CD14-positive monocyte (primary cell): ENCODE results near the gene GRID2. TPM values are rescaled to one million over a fixed set of nuclear protein-coding genes. Genes with fewer than 3 reads are reported as not detected.

ENCODE experiments used
- DNase-seq, 3 donors: peaks; one replicate each; pipeline ENCODE4 v3.0.0-alpha.2; 2011 to 2022
- H2AFZ ChIP-seq: 2 replicates; pipeline ENCODE4 v1.6.0; 2012; ENCODE audit warnings: mild to moderate bottlenecking, low read depth, low read length, inconsistent platforms; ENCODE audit not compliant: insufficient read depth, poor library complexity, severe bottlenecking
- H3K27ac ChIP-seq, 2 donors: 1 replicate in 1 of 2; 2 replicates in 1 of 2; pipeline ENCODE4 v1.5.1; 2012 to 2013; ENCODE audit warnings: low read length in 2 of 2, control low read depth in 1 of 2, inconsistent platforms in 1 of 2, low read depth in 1 of 2, mild to moderate bottlenecking in 1 of 2
- H3K27me3 ChIP-seq, 2 donors: one replicate each; pipeline versions ENCODE4 v1.6.0 to v1.6.1; 2011 to 2013; ENCODE audit warnings: low read length in 2 of 2; ENCODE audit not compliant: control insufficient read depth in 2 of 2, insufficient read depth in 2 of 2
- H3K36me3 ChIP-seq, 2 donors: replicated peaks in 1 of 2; 1 replicate in 1 of 2; 2 replicates in 1 of 2; pipeline versions ENCODE4 v1.5.1 to v1.6.1; 2012 to 2013; ENCODE audit warnings: low read length in 2 of 2, control low read depth in 1 of 2, inconsistent platforms in 1 of 2, mild to moderate bottlenecking in 1 of 2; ENCODE audit not compliant: insufficient read depth in 2 of 2, control insufficient read depth in 1 of 2
- H3K4me1 ChIP-seq, 2 donors: 1 replicate in 1 of 2; 2 replicates in 1 of 2; pipeline versions ENCODE4 v1.5.1 to v1.6.1; 2012 to 2013; ENCODE audit warnings: low read length in 2 of 2, control low read depth in 1 of 2, inconsistent platforms in 1 of 2, mild to moderate bottlenecking in 1 of 2, moderate library complexity in 1 of 2; ENCODE audit not compliant: insufficient read depth in 2 of 2, control insufficient read depth in 1 of 2
- H3K4me2 ChIP-seq: replicated peaks from 2 replicates; pipeline ENCODE3; 2012; ENCODE audit warnings: low read length, moderate library complexity, mild to moderate bottlenecking; ENCODE audit not compliant: poor library complexity, severe bottlenecking; ENCODE audit errors: extremely low read depth
- H3K4me3 ChIP-seq, 3 experiments: fragments of 200-600 bp in 1 of 3; sonication (generic) in 1 of 3; replicated peaks in 1 of 3; 1 replicate in 2 of 3; 2 replicates in 1 of 3; pipeline ENCODE4 v1.5.1; 2011 to 2013; ENCODE audit warnings: low read length in 3 of 3, mild to moderate bottlenecking in 3 of 3, control low read depth in 2 of 3, low read depth in 2 of 3, inconsistent platforms in 1 of 3, moderate library complexity in 1 of 3
- H3K79me2 ChIP-seq: 2 replicates; pipeline ENCODE4 v1.6.0; 2012; ENCODE audit warnings: mild to moderate bottlenecking, control low read depth, inconsistent platforms, low read length, moderate library complexity; ENCODE audit not compliant: insufficient read depth
- H3K9ac ChIP-seq: 2 replicates; pipeline ENCODE4 v1.6.0; 2017; ENCODE audit warnings: low read length, mild to moderate bottlenecking; ENCODE audit not compliant: insufficient read depth, poor library complexity, severe bottlenecking
- H3K9me3 ChIP-seq, 2 donors: replicated peaks in 1 of 2; 1 replicate in 1 of 2; 2 replicates in 1 of 2; pipeline versions ENCODE4 v1.5.1 to v1.6.1; 2012 to 2013; ENCODE audit warnings: low read length in 2 of 2, control low read depth in 1 of 2; ENCODE audit not compliant: control insufficient read depth in 1 of 2, insufficient read depth in 1 of 2
- H4K20me1 ChIP-seq: 2 replicates; pipeline ENCODE4 v1.6.0; 2012; ENCODE audit warnings: mild to moderate bottlenecking, low read length, control low read depth, moderate library complexity; ENCODE audit not compliant: insufficient read depth
- H3K27ac Mint-ChIP-seq, 7 donors: one replicate each; pipeline ENCODE4 v1.8.0; 2020; ENCODE audit warnings: mild to moderate bottlenecking in 7 of 7, mixed read lengths in 7 of 7, moderate library complexity in 6 of 7, inconsistent platforms in 2 of 7
- H3K27me3 Mint-ChIP-seq, 3 donors: one replicate each; pipeline ENCODE4 v1.8.0; 2021 to 2022; ENCODE audit warnings: low read depth in 3 of 3, mild to moderate bottlenecking in 3 of 3, mixed read lengths in 3 of 3, moderate library complexity in 3 of 3, inconsistent platforms in 1 of 3
- H3K36me3 Mint-ChIP-seq, 2 donors: one replicate each; pipeline ENCODE4 v1.8.0; 2020; ENCODE audit warnings: mixed read lengths in 2 of 2, inconsistent platforms in 1 of 2, mild to moderate bottlenecking in 1 of 2
- H3K4me1 Mint-ChIP-seq: one replicate; pipeline ENCODE4 v1.8.0; 2020; ENCODE audit warnings: mild to moderate bottlenecking, mixed read lengths
- H3K4me3 Mint-ChIP-seq, 2 donors: one replicate each; pipeline ENCODE4 v1.8.0; 2020; ENCODE audit warnings: mild to moderate bottlenecking in 2 of 2, mixed read lengths in 2 of 2, moderate library complexity in 1 of 2
- H3K9me3 Mint-ChIP-seq, 7 donors: one replicate each; pipeline ENCODE4 v1.8.0; 2020 to 2022; ENCODE audit warnings: mixed read lengths in 7 of 7, mild to moderate bottlenecking in 6 of 7, moderate library complexity in 6 of 7, inconsistent platforms in 2 of 7
- WGBS: methylation state at CpG from one replicate; pipeline ENCODE4 v1.1.5; 2013; ENCODE audit warnings: missing lambda C conversion rate; ENCODE audit not compliant: insufficient coverage; 5-methylcytosine and 5-hydroxymethylcytosine counted together
- intact Hi-C, 2 donors: fragments of 100-400 bp; cut with micrococcal nuclease; formaldehyde crosslinking; loops; one replicate each; pipeline versions ENCODE4 v1.15.0 to v1.15.1; 2023
- polyA plus RNA-seq, 3 donors: library from polyadenylated mRNA; depleted of rRNA in 1 of 3; unstranded in 2 of 3; stranded (reverse) in 1 of 3; fragments of 300-500 nt in 2 of 3; fragments of >200 nt in 1 of 3; fragmentation: Illumina TruSeq in 2 of 3; gene quantifications; 1 replicate in 2 of 3; 2 replicates in 1 of 3; pipeline ENCODE4 v1.2.3, GENCODE V29; 2012 to 2021
- TF ChIP-seq, protein P1 (sequence below): fragments of 200-600 bp; IDR thresholded peaks from one replicate; pipeline ENCODE4 v1.8.0; 2022; ENCODE audit warnings: antibody characterized with exemption, mild to moderate bottlenecking

GRID2 gene
- polyA plus RNA-seq, 3 donors, result not detected

DNA sequence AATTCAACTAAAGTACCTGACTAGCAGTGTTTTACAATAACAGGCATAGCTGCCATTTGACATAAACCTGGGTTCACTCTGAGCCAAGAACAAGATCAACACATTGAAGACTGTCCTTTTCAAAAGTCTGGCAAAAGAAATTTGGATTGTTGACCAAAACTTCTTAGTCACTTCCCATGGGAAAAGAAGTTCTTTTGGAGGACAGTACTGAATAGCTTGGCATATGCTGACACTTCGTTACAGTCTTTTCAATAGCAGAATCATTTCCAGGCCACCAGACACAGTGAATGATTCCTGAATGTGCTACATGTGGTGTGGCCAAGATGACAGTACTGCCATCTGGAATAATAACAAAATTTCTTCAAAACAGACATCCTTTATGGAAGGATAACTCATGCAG is 560.3 kb downstream of the GRID2 start:
- TF ChIP-seq, protein P1, sequence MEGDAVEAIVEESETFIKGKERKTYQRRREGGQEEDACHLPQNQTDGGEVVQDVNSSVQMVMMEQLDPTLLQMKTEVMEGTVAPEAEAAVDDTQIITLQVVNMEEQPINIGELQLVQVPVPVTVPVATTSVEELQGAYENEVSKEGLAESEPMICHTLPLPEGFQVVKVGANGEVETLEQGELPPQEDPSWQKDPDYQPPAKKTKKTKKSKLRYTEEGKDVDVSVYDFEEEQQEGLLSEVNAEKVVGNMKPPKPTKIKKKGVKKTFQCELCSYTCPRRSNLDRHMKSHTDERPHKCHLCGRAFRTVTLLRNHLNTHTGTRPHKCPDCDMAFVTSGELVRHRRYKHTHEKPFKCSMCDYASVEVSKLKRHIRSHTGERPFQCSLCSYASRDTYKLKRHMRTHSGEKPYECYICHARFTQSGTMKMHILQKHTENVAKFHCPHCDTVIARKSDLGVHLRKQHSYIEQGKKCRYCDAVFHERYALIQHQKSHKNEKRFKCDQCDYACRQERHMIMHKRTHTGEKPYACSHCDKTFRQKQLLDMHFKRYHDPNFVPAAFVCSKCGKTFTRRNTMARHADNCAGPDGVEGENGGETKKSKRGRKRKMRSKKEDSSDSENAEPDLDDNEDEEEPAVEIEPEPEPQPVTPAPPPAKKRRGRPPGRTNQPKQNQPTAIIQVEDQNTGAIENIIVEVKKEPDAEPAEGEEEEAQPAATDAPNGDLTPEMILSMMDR, result no peak
- no peak overlapping the region for H3K27ac Mint-ChIP-seq
- H3K27me3 Mint-ChIP-seq, result peaks cover 0 to 1% (median 0%) of the 10 kb centered on the region in 3 donors
- H3K4me1 Mint-ChIP-seq, result no peaks in the 10 kb centered on the region
- H3K36me3 ChIP-seq, result no peaks in the 10 kb centered on the region
- H3K27ac ChIP-seq, result no peak overlapping the region
- DNase-seq, result no peak
- no peaks in the 10 kb centered on the region for H3K4me1 ChIP-seq
- no peak overlapping the region for H3K4me3 ChIP-seq
- no peak overlapping the region for H3K9ac ChIP-seq
- H2AFZ ChIP-seq, result no peak overlapping the region
- no peak overlapping the region for H3K4me3 Mint-ChIP-seq
- no CpG with 5 or more reads among the region's 1 CpG for WGBS
- H3K36me3 Mint-ChIP-seq, result no peaks in the 10 kb centered on the region
- H3K4me2 ChIP-seq, result no peak overlapping the region
- no peaks in the 10 kb centered on the region for H3K79me2 ChIP-seq
- peaks cover 0 to 2% (median 0%) of the 10 kb centered on the region in 7 donors for H3K9me3 Mint-ChIP-seq
- H4K20me1 ChIP-seq, result no peaks in the 10 kb centered on the region
- intact Hi-C loops, result no loop called here
- no peaks in the 10 kb centered on the region for H3K9me3 ChIP-seq
- no peaks in the 10 kb centered on the region for H3K27me3 ChIP-seq

DNA sequence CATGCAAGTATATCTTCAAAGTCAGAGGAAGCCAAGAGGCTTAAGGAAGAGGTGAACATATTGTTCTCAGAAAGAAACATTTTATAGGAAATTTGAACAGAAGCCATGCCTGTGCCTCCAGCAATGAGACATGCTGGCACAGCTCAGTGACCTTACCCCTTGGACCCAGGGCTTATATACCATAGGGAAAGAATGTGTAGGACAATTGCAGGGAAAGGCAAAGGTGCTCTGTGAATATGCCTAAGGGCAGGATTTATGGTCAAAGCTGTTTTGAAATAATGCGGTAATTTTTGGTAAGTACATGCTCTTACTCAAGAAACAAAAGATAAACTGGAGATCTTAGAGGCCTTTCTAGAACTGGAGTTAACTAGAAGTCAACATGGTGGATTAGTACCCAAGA is 568.8 kb downstream of the GRID2 start:
- Mint-ChIP-seq H3K9me3 (peaks cover 0 to 3% (median 0%) of the 10 kb centered on the region in 7 donors), H3K4me3 (no peak overlapping the region), H3K36me3 (no peaks in the 10 kb centered on the region), H3K27ac (no peak overlapping the region), H3K27me3 (peaks cover 0 to 1% (median 0%) of the 10 kb centered on the region in 3 donors), H3K4me1 (no peaks in the 10 kb centered on the region)
- no peak for DNase-seq
- Histone ChIP-seq H3K4me3 (no peak overlapping the region), H3K4me1 (no peaks in the 10 kb centered on the region), H2AFZ (no peak overlapping the region), H3K4me2 (no peak overlapping the region), H3K27me3 (no peaks in the 10 kb centered on the region), H4K20me1 (no peaks in the 10 kb centered on the region), H3K9ac (no peak overlapping the region), H3K9me3 (no peaks in the 10 kb centered on the region), H3K27ac (no peak overlapping the region), H3K36me3 (no peaks in the 10 kb centered on the region), H3K79me2 (no peaks in the 10 kb centered on the region)
- intact Hi-C loops, result no loop called here
- TF ChIP-seq, protein P1, result no peak
- no CpG with 5 or more reads among the region's 1 CpG for whole genome bisulfite sequencing
